DND-41 (cell line): ENCODE data around the gene GLT8D2.

Source experiments
- EZH2 ChIP-seq: IDR thresholded peaks from 3 replicates; pipeline ENCODE4 v1.6.1; 2012; ENCODE audit warnings: borderline replicate concordance, low read depth, mild to moderate bottlenecking, moderate library complexity, low read length, inconsistent platforms; ENCODE audit not compliant: severe bottlenecking
- TF ChIP-seq, protein P1 (sequence below): IDR thresholded peaks from 2 replicates; pipeline ENCODE4 v1.5.1; 2012; ENCODE audit warnings: borderline replicate concordance, low read length, moderate library complexity, mild to moderate bottlenecking; ENCODE audit not compliant: poor library complexity, severe bottlenecking; ENCODE audit errors: extremely low read depth

DNA sequence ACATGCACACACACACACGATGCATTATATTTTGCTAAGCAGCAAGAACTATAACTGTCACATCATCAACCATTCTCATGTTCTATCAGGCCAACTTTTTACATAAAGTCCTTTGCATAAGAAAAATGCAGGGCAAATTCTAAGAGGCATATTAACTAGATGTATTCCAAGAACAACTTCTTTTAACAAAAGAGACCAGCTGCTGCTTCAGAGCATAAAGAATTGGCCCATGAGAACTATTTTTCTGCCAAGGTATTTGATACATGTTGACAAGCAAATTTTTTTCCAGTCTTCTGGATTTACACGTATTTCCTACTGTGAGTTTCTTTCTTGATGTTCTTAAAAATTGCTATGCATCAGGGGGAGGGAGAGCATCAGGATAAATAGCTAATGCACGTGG lies 27.2 kb downstream of the GLT8D2 start:
- no peak for TF ChIP-seq EZH2
- TF ChIP-seq, protein P1, sequence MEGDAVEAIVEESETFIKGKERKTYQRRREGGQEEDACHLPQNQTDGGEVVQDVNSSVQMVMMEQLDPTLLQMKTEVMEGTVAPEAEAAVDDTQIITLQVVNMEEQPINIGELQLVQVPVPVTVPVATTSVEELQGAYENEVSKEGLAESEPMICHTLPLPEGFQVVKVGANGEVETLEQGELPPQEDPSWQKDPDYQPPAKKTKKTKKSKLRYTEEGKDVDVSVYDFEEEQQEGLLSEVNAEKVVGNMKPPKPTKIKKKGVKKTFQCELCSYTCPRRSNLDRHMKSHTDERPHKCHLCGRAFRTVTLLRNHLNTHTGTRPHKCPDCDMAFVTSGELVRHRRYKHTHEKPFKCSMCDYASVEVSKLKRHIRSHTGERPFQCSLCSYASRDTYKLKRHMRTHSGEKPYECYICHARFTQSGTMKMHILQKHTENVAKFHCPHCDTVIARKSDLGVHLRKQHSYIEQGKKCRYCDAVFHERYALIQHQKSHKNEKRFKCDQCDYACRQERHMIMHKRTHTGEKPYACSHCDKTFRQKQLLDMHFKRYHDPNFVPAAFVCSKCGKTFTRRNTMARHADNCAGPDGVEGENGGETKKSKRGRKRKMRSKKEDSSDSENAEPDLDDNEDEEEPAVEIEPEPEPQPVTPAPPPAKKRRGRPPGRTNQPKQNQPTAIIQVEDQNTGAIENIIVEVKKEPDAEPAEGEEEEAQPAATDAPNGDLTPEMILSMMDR: no peak
